ENCODE measurements around the gene ZNF502. TPM values are rescaled to one million over a fixed set of nuclear protein-coding genes. Genes with fewer than 3 reads are reported as not detected.

The ZNF502 gene
- total RNA-seq, 1 experiment from 2014 or later, result 3.6 TPM

GRCh38 chr3:44665173-44665572, 47.3 kb upstream of the ZNF502 start (continued):
- TF ChIP-seq ETV6 (CRISPR knock-in tag; IDR thresholded peaks at IDR 0.05), result no peak
- no peak for TF ChIP-seq ARID4B (CRISPR knock-in tag; IDR thresholded peaks at IDR 0.05; ENCODE audit: borderline replicate concordance)
- no peak for TF ChIP-seq E2F4 (CRISPR knock-in tag; IDR thresholded peaks at IDR 0.05; ENCODE audit: borderline replicate concordance, low read depth)
- no peak for TF ChIP-seq E2F5 (CRISPR knock-in tag; IDR thresholded peaks at IDR 0.05)
- TF ChIP-seq ZNF671 (CRISPR knock-in tag; IDR thresholded peaks at IDR 0.05), result no peak

- POLR2A ChIA-PET, result no interaction called here
- Mint-ChIP-seq H3K27me3 (ENCODE audit: low read depth) (no peaks in the 10 kb centered on the region), H3K9me3 (peaks cover 7% of the 10 kb centered on the region), H3K27ac (no peak overlapping the region), H3K36me3 (peaks cover 7% of the 10 kb centered on the region), H3K4me1 (no peaks in the 10 kb centered on the region), H3K4me3 (no peak overlapping the region)
- ATAC-seq (no peak), DNase-seq (ENCODE audit: low spot score) (no peak)
- no peak for TF ChIP-seq ZNF512 (CRISPR knock-in tag; IDR thresholded peaks at IDR 0.05; ENCODE audit: borderline replicate concordance)
- no peak for TF ChIP-seq ARID4B (CRISPR knock-in tag; IDR thresholded peaks at IDR 0.05; ENCODE audit: borderline replicate concordance)
- TF ChIP-seq HMGA2 (CRISPR knock-in tag; IDR thresholded peaks at IDR 0.05), result no peak
- TF ChIP-seq EMX1 (CRISPR knock-in tag; IDR thresholded peaks at IDR 0.05), result no peak
- no peak for TF ChIP-seq ZNF423 (CRISPR knock-in tag; IDR thresholded peaks at IDR 0.05)
- no peak for TF ChIP-seq ELF4 (CRISPR knock-in tag; IDR thresholded peaks at IDR 0.05; ENCODE audit: low read depth)
- CTCF ChIA-PET, result no interaction called here
These were observed 46.1 kb upstream of the ZNF502 start for GRCh38 chr3:44666346-44666745.

- H3K9me3 Mint-ChIP-seq, result peaks cover 32% of the 10 kb centered on the region
- no peaks in the 10 kb centered on the region for H3K4me1 Mint-ChIP-seq
- ChIA-PET POLR2A (interaction anchor here (0.6 kb wide), 1 partner anchor 936 kb away, joined by 4 read pairs; no protein-coding TSS in a partner anchor), CTCF (interaction anchor here (0.7 kb wide), 1 partner anchor 260 kb away, joined by 5 read pairs; no protein-coding TSS in a partner anchor)
- peaks cover 11% of the 10 kb centered on the region for H3K27me3 Mint-ChIP-seq (ENCODE audit: low read depth)
- H3K36me3 Mint-ChIP-seq, result peaks cover 4% of the 10 kb centered on the region
- DNase-seq (ENCODE audit: low spot score), result no peak
- H3K27ac Mint-ChIP-seq, result no peak overlapping the region
- ATAC-seq, result no peak; the same call in 1 of the 2 replicates
- no peak overlapping the region for H3K4me3 Mint-ChIP-seq
- TF ChIP-seq NFE2L1 (CRISPR knock-in tag; IDR thresholded peaks at IDR 0.05) (no peak), FOXJ3 (CRISPR knock-in tag; IDR thresholded peaks at IDR 0.05; ENCODE audit: borderline replicate concordance) (no peak), ZNF416 (CRISPR knock-in tag; IDR thresholded peaks at IDR 0.05) (no peak), E2F5 (CRISPR knock-in tag; IDR thresholded peaks at IDR 0.05) (no peak), TEAD4 (CRISPR knock-in tag; IDR thresholded peaks at IDR 0.05) (no peak), PRDM15 (CRISPR knock-in tag; IDR thresholded peaks at IDR 0.05) (no peak)
These were observed 42.7 kb upstream of the ZNF502 start for GRCh38 chr3:44669760-44670159.

Measured in WTC11 (cell line).